HG02588 (cell line): ENCODE results near the gene DSG3.

Experiments used
- ATAC-seq: cut with Tn5 transposase; IDR thresholded peaks from one replicate; pipeline ENCODE4 v1.9.1; 2021; ENCODE audit warnings: mild to moderate bottlenecking, moderate library complexity; ENCODE audit not compliant: unreplicated experiment

DSG3 gene

GRCh38 chr18:31447530-31448191, at the start of gene DSG3:
TSS of gene DSG3 (plus strand) at chr18:31447741. CDS start at chr18:31447878, 137 bp downstream.
- no peak for ATAC-seq

GRCh38 chr18:31398191-31398590, 49.4 kb upstream of the DSG3 start:
- no peak for ATAC-seq

GRCh38 chr18:31399306-31400032, 48.1 kb upstream of the DSG3 start:
- no peak for ATAC-seq

GRCh38 chr18:31401156-31402025, 46.1 kb upstream of the DSG3 start:
- ATAC-seq = no peak

- no peak for ATAC-seq
Measured at GRCh38 chr18:31402026-31402373, 45.5 kb upstream of the DSG3 start.

GRCh38 chr18:31403409-31403808, 44.1 kb upstream of the DSG3 start:
- no peak for ATAC-seq

- ATAC-seq = no peak
Measured at GRCh38 chr18:31407649-31408048, 39.9 kb upstream of the DSG3 start.

- ATAC-seq = no peak
Measured at GRCh38 chr18:31409276-31409675, 38.3 kb upstream of the DSG3 start.

- no peak for ATAC-seq
Measured at GRCh38 chr18:31410716-31411483, 36.6 kb upstream of the DSG3 start.

- ATAC-seq = no peak
Measured at GRCh38 chr18:31413137-31413536, 34.4 kb upstream of the DSG3 start.

GRCh38 chr18:31417850-31418249, 29.7 kb upstream of the DSG3 start:
- ATAC-seq = no peak

- no peak for ATAC-seq
Measured at GRCh38 chr18:31419457-31419932, 28.0 kb upstream of the DSG3 start.

- no peak for ATAC-seq
Measured at GRCh38 chr18:31420032-31420431, 27.5 kb upstream of the DSG3 start.

GRCh38 chr18:31420524-31420923, 27.0 kb upstream of the DSG3 start:
- ATAC-seq = no peak

- ATAC-seq = peak; percentile 51
Measured at GRCh38 chr18:31424383-31424988, 23.1 kb upstream of the DSG3 start.

GRCh38 chr18:31426021-31426420, 21.5 kb upstream of the DSG3 start:
- no peak for ATAC-seq

GRCh38 chr18:31426871-31427406, 20.6 kb upstream of the DSG3 start:
- no peak for ATAC-seq

- ATAC-seq = no peak
Measured at GRCh38 chr18:31428211-31428610, 19.3 kb upstream of the DSG3 start.

- no peak for ATAC-seq
Measured at GRCh38 chr18:31429623-31430022, 17.9 kb upstream of the DSG3 start.

- no peak for ATAC-seq
Measured at GRCh38 chr18:31430072-31430471, 17.5 kb upstream of the DSG3 start.
